Common myeloid progenitor, CD34-positive (primary cell): Measurements from ENCODE around the gene TAS2R13.

Experiments used
- CTCF ChIA-PET: fragments of 350-600 bp; sonication (Branson Sonifier 250); formaldehyde crosslinking; loops from one replicate; lab custom pipeline; 2021; ENCODE audit warnings: antibody characterized with exemption; lab: Charles Lee
- POLR2A ChIA-PET: fragments of 350-600 bp; sonication (Branson Sonifier 250); formaldehyde crosslinking; loops from one replicate; lab custom pipeline; 2021; ENCODE audit warnings: antibody characterized with exemption; lab: Charles Lee
- DNase-seq, 3 donors: peaks; one replicate each; pipeline versions ENCODE4 v3.0.0 to v3.0.0-alpha.2; 2013
- H3K27ac ChIP-seq, 2 experiments: 1 replicate in 1 of 2; 2 replicates in 1 of 2; pipeline ENCODE4 v1.7.0; 2013; ENCODE audit warnings: inconsistent platforms in 2 of 2, low read length in 2 of 2, mild to moderate bottlenecking in 2 of 2, low read depth in 1 of 2, moderate library complexity in 1 of 2; ENCODE audit not compliant: severe bottlenecking in 2 of 2, insufficient read depth in 1 of 2, poor library complexity in 1 of 2
- H3K27me3 ChIP-seq, 5 experiments: replicated peaks in 2 of 5; 1 replicate in 3 of 5; 2 replicates in 2 of 5; pipeline versions ENCODE4 v1.6.1 to v1.7.0; 2013; ENCODE audit warnings: low read length in 4 of 5, mild to moderate bottlenecking in 2 of 5, moderate library complexity in 2 of 5, inconsistent platforms in 1 of 5; ENCODE audit not compliant: insufficient read depth in 5 of 5, control insufficient read depth in 4 of 5
- H3K36me3 ChIP-seq, 4 experiments: 1 replicate in 2 of 4; 2 replicates in 2 of 4; pipeline versions ENCODE4 v1.6.1 to v1.7.0; 2013; ENCODE audit warnings: low read length in 3 of 4, control low read depth in 1 of 4, mild to moderate bottlenecking in 1 of 4; ENCODE audit not compliant: control insufficient read depth in 4 of 4, insufficient read depth in 4 of 4
- H3K4me1 ChIP-seq, 4 experiments: 1 replicate in 3 of 4; 2 replicates in 1 of 4; pipeline versions ENCODE4 v1.6.1 to v1.7.1; 2013; ENCODE audit warnings: low read length in 3 of 4, mild to moderate bottlenecking in 3 of 4, control low read depth in 1 of 4, inconsistent platforms in 1 of 4, moderate library complexity in 1 of 4; ENCODE audit not compliant: control insufficient read depth in 4 of 4, insufficient read depth in 4 of 4; ENCODE audit errors: control extremely low read depth in 1 of 4
- H3K4me3 ChIP-seq, 7 experiments: 1 replicate in 4 of 7; 2 replicates in 3 of 7; pipeline versions ENCODE4 v1.5.1 to v1.7.0; 2013; ENCODE audit warnings: mild to moderate bottlenecking in 7 of 7, low read length in 6 of 7, moderate library complexity in 6 of 7, inconsistent platforms in 2 of 7, low read depth in 2 of 7, control low read depth in 1 of 7; ENCODE audit not compliant: insufficient read depth in 4 of 7, control insufficient read depth in 1 of 7; ENCODE audit errors: extremely low read depth in 1 of 7
- H3K9me3 ChIP-seq, 5 experiments: 1 replicate in 4 of 5; 2 replicates in 1 of 5; pipeline versions ENCODE4 v1.6.1 to v1.7.1; 2013; ENCODE audit warnings: low read length in 4 of 5, mild to moderate bottlenecking in 2 of 5, inconsistent platforms in 1 of 5, low read depth in 1 of 5, moderate library complexity in 1 of 5; ENCODE audit not compliant: control insufficient read depth in 4 of 5, insufficient read depth in 2 of 5; ENCODE audit errors: control extremely low read depth in 1 of 5
- WGBS: methylation state at CpG from one replicate; pipeline ENCODE4 v1.1.5; 2013; ENCODE audit not compliant: insufficient coverage; 5-methylcytosine and 5-hydroxymethylcytosine counted together

Gene TAS2R13

GRCh38 chr12:10884086-10884725 is 25.2 kb downstream of the TAS2R13 start, which contains the start of gene PRH1:
PRH1 (minus strand) TSS chr12:10884255; CDS start chr12:10884217, 38 bp downstream.
- Histone ChIP-seq H3K36me3 (peaks cover 0 to 6% (median 2%) of the 10 kb centered on the region in 4 experiments), H3K4me3 (no peak within 1 kb of the TSS), H3K27me3 (no peaks in the 10 kb centered on the region), H3K9me3 (no peaks in the 10 kb centered on the region), H3K4me1 (peaks cover 0 to 5% (median 2%) of the 10 kb centered on the region in 4 experiments), H3K27ac (no peak within 1 kb of the TSS)
- ChIA-PET CTCF (no interaction called here), POLR2A (no interaction called here)
- 95% methylated on average over 3 of the region's 6 CpGs for WGBS
- no peak for DNase-seq

DNA sequence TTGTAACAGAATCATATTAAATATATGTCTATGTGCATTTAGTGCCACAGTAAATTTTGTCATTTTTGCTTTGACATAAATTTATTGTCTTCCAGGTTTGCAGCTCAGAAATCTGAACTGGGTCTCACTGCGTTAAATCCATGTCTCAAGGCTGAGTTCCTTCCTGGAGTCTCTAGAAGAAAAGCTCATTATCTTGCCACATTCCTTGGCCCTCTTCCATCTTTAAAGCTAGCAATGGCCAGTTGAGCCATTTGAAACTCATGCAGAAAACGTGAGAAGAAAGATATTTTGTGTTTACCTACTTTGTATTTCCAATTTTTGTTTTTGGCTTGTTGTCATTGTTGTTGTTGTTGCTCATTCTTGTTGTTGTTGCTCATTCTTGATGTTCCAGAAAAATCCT is 36.0 kb downstream of the TAS2R13 start:
- Histone ChIP-seq H3K27ac (no peak overlapping the region), H3K27me3 (no peaks in the 10 kb centered on the region), H3K4me3 (no peak overlapping the region), H3K36me3 (peaks cover 4 to 21% (median 12%) of the 10 kb centered on the region in 4 experiments), H3K4me1 (no peaks in the 10 kb centered on the region), H3K9me3 (peaks cover 0 to 17% (median 5%) of the 10 kb centered on the region in 5 experiments)
- no peak for DNase-seq
- ChIA-PET CTCF (no interaction called here), POLR2A (no interaction called here)
- WGBS = 86% methylated on average over 1 of the region's 2 CpGs

GRCh38 chr12:10867381-10867780 is 42.0 kb downstream of the TAS2R13 start:
- Histone ChIP-seq H3K4me3 (no peak overlapping the region), H3K9me3 (peaks cover 2 to 15% (median 3%) of the 10 kb centered on the region in 5 experiments), H3K4me1 (no peaks in the 10 kb centered on the region), H3K27ac (no peak overlapping the region), H3K36me3 (peaks cover 0 to 10% (median 6%) of the 10 kb centered on the region in 4 experiments), H3K27me3 (no peaks in the 10 kb centered on the region)
- WGBS = 100% methylated on average over 2 of the region's 2 CpGs
- no peak for DNase-seq
- ChIA-PET CTCF (no interaction called here), POLR2A (no interaction called here)

GRCh38 chr12:10863512-10864218 is 45.7 kb downstream of the TAS2R13 start:
- DNase-seq = no peak
- Histone ChIP-seq H3K9me3 (peaks cover 1 to 29% (median 7%) of the 10 kb centered on the region in 5 experiments), H3K4me3 (no peak overlapping the region), H3K27ac (no peak overlapping the region), H3K27me3 (no peaks in the 10 kb centered on the region), H3K4me1 (no peaks in the 10 kb centered on the region), H3K36me3 (peaks cover 2 to 21% (median 10%) of the 10 kb centered on the region in 4 experiments)
- ChIA-PET POLR2A (no interaction called here), CTCF (no interaction called here)
- no CpG with 5 or more reads among the region's 2 CpGs for WGBS

DNA sequence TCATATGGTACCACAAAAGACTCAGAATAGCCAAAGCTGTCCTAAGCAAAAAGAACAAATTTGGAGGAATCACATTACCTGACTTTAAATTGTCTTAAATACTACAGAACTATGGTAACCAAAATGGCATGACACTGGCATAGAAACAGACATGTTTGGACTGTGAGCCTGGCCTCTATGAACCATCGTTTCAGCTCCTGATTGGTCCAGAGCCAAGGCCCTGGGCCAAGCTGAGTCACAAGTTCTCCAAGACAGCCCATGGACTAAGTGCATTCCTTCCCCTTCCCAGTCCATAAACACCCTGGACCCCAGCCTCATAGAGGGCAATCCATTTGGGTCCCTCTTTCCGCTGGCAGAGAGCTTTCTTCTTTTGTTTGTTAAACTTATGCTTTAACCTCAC is 48.0 kb downstream of the TAS2R13 start:
- DNase-seq = no peak
- WGBS = 95% methylated on average over 2 of the region's 2 CpGs
- Histone ChIP-seq H3K36me3 (peaks cover 4 to 36% (median 7%) of the 10 kb centered on the region in 4 experiments), H3K4me3 (no peak overlapping the region), H3K27me3 (no peaks in the 10 kb centered on the region), H3K4me1 (no peaks in the 10 kb centered on the region), H3K27ac (no peak overlapping the region), H3K9me3 (peaks cover 1 to 47% (median 18%) of the 10 kb centered on the region in 5 experiments)
- ChIA-PET POLR2A (no interaction called here), CTCF (no interaction called here)
